GM21619 (cell line): ENCODE data around the gene FOXN1.
"Not testable (repeated sequence)": the region's sequence is repeated elsewhere in the genome, so short reads cannot be mapped to it uniquely, and the experiment has no call there.

Experiments used
- ATAC-seq: cut with Tn5 transposase; IDR thresholded peaks from one replicate; pipeline ENCODE4 v1.9.1; 2021; ENCODE audit not compliant: unreplicated experiment

Gene FOXN1

DNA sequence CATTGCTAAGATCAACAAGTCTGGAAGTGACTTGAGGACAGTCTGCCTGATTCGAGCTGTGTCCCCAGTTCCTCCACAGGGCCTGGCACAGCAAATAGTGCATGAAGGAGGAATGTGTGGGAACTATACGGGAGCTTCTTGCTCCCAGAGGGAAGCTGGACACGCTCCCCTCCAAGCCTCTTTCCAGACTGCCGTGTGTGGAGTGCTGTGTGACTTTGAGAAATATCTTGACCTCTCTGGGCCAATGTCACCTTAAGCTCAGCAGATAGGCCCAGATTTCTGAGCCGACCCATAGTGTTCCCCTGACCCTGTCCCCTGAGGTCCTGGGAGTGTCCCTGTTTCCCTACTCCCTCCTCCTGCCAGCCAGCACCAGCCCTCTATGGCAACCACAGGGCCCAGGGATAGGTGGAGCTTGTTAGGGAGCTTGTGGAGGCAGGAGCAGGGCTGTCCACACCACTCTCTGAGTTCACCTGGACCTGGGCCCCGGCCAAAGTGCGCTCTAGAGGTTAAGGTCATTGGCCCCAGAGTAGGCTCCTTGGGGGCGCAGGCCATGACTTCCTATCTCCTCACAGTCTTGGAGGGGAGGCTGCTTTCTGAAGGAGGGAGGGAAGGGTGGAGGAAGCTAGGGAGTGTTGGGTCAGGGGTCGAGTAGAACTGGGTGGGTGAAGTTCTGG is 6.3 kb upstream of the FOXN1 start:
- ATAC-seq = no peak

DNA sequence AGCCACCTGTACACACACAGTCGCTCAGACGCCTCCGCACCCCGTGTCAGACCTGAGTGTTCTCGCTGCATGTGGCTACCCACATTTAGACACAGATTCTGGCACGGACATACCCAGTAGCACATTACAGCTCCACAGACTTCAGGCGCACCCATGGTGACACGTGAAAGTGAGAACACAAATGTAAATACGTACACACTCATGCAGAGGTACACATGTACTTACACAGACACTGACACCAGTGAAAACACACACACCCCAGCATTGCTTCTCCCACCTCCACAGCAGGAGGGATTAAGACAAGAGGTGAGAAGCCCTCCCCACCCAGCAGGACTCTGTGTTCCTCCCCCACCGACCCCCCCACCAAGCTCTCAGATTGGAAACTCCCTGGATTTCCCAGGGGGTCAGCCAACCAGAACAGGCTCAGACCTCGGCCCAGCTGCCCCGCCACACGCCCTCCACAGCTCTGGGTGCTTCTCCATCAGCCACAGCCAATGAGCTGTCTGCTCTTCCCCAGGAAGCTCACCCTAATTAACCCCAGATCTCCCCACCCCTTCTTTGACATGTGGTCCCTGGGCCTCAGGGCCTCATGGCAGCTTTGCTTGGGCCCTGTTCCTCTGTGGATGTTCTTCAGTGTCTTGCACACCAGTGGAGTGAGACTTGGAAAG is 5.3 kb upstream of the FOXN1 start:
- peak; percentile 47 for ATAC-seq

DNA sequence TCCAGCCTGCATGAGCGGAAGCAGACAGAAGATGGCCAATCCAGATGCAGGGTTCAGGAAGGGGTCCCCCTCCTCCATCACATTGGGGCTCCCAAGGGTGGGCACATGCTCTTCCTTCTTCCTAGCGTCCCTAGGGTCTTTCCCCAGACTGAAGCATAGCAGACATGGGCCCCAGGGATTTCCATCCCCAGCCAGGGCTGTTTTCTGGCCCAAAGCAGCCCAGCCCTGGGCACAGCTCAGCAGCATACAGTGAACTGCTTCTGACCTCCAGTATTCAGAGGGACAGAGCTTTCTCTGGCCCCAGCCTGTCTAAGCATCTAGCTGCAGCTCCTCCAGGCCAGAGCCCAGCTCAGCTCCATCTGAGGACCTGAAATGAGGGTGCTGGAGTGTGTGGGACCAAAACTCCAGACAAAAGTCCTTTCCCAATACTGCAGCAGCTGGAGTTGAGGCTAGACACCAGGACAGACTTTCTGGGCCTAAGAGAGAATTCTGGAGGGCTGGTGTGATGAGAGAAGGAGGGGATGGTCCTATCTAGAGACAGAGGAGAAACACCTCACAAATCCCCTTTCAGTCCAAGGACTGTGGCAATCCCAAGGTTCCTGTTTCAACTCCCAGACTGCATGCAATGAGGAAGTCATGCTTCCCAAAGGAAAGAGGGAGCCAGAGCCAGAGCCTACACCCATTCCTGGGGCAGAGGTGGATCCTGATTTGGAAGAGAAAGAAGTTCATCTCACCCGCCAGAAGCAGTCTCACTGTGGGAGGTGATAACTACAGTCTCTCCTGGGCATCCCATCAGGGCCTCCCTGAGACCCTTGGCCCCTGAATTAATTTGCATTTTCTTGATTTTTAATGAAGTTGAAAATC is 4.5 kb upstream of the FOXN1 start:
- no peak for ATAC-seq

DNA sequence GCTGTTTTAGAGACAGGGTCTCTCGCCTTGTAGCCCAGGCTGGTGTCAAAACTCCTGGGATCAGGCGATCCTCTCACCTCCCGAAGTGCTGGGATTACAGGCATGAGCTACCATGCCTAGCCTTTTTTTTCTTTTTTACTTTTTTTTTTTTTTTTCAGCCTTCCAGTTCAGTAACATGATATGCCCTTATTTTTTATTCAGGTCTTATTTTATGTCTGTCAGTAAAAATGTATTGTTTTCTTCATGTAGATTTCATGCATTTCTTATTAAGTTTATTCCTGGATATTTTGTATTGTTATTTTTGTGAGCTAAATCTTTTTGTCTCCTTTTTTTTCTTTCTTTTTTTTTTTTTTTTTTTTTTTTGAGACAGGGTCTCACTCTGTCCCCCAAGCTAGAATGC is 2.7 kb upstream of the FOXN1 start:
- ATAC-seq = no peak

DNA sequence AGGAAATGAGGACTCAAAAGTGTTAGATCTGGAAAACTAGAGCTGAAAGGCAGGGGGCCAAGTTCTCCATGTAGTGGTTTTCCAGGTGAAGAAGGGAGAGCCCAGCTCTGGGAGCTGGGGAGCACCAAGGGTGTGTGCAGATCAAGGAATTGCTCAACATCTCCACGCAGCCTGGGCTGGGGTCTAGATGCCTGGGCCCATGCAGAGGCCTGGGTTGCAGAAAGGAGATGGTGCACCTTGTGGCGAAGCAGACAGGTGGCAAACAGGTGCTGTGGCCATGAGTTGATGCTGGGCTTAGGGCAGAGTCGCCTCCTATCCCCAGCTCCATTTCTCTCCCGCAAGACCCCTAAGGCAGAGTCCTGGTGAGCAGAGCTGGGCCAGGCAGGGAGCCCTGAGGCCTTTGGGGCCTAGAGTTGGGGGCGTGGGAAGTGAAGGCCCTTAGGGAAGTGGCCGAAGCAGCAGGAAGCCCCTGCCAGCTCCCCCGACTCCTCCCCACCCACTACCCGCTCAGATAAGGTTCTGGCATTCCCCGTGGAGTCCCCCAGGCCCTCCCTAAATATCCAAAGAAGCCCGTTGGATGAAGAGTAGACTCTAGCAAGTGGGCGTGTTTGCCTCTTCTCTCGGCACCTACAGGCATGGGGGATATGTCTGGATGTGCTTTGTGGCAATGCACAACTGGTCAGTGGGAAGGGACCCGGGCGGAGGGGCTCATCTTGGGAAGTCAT is 777 bp downstream of the FOXN1 start:
- no peak for ATAC-seq

DNA sequence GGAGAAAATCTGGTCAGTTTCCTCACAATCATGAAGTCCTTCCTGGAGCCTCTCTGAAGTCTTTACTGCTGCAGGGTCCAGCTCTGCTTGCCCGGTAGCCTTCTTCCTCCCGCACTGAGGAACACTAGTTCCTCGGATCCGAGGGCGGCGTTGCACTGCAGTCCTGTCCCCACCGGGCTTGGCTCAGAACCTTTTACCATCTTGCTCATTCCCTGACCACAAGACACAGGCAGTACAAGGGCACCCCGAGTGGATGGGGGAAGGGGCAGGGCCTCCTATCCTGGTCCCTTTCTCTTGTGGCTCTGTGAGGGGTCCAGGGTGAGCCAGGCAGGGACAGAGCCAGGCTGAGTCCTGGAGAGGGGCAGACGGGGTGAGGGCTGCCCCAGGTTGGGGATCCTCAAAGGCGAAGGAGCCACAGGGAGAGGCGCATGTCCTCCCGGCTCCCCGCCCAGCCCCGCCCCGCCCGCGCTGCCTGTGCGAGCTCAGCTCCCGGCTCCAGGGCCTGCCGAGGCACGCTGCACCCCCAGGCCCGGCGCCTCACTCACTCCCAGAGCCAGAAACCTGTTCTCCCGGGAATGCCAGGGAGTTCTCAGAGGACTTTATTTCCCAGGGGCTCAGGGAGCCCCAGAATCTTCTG is 1.5 kb downstream of the FOXN1 start:
- no peak for ATAC-seq

DNA sequence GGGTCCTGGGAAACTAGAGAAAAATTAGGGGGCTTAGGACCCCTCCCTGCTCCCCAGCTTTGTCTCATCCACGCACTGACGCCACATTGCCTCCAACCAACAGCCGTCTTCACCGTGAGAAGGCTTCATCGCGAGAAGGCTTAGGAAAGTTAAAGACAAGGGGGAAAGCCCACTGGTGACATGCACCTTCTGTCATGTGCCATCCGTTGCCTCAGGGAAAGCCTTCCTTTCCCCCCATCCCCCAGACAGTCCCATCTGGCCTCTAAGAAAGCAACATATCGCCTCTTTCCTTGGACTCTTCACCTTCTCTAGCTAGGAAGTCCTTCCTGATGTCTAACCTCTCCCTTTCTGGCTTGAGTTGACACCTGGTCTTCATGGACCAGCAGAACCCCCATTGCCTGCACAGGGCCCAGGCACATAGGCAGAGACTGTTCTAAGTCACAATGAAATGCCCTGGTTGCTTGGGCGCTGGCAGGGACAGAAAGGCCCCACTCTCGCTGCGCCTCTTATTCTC is 2.1 kb downstream of the FOXN1 start:
- ATAC-seq = no peak

DNA sequence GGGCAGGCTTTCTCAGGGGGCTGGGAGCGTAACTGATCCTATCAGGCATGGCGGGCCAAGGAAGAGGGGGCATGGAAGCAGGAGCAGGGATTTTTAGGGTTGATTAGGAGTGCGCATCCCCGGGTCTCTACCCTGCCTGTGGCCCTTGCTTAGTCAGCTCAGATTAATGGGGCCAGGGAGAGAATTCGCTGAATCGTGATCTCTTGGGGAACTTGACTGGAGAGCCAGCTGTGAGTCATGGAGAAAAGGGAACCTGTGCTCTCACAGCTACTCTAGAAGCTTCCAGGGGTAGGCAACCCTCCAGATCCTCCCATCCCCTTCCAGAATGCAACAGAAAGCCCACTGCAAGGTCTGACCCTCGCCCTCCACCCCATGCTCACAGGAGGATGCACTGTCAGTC is 3.6 kb downstream of the FOXN1 start:
- ATAC-seq = no peak

DNA sequence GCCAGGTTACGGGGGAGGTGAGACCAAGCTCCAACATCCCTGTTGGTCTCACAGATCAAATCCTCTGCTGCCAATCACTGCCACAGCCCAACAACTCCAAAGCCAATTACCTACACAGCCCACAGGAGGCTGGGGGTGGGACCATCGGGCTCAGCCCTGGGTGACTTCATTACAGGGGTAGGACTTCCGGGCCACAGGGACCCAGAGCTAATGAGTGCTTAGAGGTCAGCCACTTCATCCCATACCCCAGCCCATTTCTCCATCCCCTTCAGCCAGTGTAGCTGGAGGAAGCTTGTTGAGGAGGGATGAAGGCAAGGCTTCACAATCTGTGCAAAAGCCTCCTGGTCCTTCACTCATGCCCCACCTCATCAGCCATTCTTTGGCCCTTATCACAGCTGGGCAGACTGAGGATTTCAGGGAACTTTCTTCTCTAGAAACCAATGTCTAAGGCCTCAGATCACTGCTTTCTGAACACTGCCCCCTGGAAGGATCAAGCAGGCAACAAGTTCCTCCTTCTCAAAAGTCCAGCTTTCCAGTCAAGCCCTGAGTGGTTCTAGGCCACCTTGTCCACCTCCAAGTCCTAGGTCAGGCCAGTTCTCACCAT is 5.8 kb downstream of the FOXN1 start:
- ATAC-seq = no peak

DNA sequence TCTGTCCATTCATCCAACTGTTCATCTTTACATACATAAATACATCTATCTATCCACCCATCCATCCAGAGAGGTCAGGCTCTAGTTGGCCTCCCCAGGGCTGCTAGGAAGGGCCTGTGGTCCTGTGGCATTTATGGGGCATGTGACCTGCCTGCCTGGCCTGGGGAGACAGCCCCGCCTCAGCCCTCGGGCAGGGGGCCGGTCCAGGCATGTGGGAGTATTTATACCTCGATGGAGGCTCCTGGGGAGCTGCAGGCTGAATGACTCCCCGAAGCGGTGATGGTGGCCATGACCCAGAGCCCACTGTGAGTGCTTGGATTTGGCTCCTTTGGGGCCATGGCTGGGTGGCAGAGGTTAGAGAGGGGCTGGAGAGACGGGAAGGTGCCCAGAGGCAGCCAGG is 7.3 kb downstream of the FOXN1 start:
- no peak for ATAC-seq

DNA sequence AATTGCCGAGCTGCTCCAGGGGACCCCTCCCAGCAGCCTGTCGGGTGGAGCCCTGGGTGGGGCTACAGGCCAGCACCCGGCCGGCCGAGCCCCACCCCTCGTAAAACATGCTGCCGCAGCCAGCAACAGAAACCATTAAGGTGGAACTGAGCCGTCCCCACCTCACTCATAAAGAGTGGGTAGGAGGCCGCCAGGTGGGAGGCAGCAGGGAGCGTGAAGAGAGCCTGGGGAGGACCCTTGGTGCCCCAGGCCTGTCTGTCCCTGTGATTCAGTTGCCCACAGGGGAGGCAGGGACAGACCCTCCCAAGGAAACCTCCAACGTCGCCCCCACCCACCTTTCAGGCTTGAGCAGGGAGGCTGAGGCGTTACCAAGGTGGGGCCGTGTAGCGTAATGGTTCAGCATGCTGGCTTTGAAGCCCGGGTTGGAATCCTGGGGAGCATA is 8.4 kb downstream of the FOXN1 start:
- ATAC-seq = no peak

DNA sequence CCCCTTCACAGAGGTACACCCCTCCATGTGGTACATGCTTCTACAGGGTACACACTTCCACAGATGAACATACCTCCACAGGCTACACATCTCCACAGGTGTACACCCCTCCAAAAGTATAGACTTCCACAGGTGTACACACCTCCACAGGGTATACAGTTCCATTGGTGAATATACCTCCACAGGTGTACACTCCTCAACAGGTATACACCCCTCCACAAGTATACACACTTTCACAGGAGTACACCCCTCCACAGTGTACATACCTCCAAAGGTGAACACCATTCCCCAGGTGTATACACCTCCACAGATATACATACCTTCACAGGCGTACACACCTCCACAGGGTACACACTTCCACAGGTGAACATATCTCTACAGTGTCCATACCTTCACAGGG is 9.4 kb downstream of the FOXN1 start:
- ATAC-seq = no peak

DNA sequence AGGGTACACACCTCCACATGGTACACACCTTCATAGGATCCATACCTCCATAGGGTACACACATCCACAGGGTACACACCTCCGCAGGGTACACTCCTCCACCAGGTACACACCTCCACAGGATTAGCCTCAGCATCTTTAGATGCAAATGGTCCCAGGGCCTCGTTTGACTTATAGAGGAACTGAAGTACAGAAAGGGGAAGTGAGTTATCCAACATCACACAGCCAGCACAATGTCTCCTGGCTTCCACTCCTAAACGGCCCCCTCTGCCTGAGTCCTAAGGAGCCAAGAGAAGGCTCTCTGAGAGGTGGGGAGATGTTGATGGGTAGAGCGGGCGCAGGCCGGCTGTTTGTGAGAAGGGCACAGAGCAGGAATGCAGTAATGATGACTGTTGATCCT is 12.0 kb downstream of the FOXN1 start:
- ATAC-seq = no peak

DNA sequence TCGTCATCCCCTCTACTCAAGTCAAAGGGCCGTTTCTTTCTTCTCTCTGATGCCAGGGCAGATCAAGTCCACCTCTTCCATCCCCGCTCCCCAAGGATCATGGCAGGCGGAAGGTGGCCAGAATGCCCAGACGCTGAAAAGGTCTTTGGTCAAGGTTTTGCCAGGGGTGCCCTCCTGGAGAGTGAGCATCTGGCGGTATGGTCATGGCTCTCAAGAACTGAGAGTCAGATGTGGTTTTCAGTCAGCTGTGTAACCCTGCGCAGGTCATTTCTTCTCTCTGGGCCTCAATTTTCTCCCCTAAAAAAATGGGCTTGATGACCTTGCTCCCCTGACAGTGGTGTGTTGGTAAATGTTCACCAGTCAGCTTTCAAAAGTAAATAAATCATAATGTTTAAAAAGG is 12.4 kb downstream of the FOXN1 start:
- ATAC-seq = no peak

DNA sequence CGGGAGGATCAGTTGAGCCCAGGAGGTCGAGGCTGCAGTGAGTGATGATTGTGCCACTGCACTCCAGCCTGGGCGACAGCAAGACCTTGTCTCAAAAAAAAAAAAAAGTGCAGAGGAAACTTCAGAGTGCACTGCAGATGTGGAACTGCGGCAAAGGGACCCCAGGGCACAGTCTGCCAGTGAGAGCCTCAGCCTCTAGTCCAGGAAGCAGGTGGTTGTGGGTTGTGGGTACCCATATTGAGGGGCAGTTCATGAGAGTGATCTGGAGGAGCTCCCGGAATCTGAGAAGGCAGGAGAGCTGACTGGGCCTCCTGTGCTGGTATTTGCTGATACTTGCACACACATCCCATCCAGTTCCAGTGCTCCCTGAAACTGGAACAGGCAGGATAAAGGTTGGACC is 13.1 kb downstream of the FOXN1 start:
- no peak for ATAC-seq

DNA sequence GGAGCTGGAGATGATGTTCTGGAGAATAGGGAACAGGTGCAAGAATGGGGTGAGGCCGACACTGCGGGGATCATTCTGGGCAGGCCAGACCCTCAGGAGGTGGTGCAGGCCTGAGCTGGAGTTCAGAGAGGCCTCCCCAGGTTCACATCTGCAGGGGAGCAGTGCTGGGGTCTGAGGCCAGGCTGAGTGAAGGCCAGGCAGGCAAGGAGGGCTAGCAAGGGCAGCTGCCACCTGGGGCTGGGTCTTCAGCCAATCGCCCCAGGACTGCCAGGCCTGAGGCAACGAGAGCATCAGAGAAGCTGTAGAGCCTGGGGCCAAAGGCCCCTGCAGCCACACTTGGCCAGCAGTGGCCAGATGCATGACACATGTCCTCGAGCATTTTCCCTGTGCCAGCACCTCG is 14.5 kb downstream of the FOXN1 start:
- no peak for ATAC-seq

DNA sequence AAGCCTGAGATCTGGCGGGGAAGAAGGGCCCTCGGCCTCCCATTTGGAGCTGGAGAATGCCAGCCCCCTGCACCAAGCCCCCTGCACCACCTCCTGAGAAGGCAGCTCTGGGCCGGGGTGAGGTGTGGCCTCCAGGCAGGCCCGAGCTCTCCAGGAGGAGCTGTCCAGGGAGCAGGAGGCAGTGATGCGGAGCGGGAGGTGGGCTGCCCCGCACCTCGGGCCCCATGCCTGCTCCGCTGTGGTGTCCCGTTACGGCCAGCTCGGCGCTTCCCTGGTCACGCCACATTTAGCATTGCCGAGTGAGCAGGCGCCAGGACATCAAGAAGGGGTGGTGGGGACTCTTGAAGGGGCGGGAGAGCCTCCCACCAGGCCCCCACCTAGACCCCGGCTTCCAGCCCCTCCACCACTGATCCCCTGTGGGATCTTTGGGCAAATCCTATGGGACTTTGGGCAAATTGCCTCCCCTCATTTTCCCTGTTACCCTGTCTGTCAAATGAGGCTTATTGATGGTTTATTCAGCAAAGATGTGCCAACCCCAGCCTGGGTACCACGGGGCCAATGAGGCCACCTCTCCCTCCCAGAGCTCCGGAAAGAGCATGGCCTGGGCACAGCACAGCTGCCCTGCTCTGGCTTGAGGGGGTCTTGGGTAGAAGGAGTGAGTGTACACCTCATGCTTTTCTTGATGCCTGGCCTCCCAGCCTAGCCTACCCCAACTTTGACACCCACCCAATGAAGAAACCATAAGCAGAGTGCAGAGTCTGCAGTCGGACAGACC is 15.3 kb downstream of the FOXN1 start:
- no peak for ATAC-seq

DNA sequence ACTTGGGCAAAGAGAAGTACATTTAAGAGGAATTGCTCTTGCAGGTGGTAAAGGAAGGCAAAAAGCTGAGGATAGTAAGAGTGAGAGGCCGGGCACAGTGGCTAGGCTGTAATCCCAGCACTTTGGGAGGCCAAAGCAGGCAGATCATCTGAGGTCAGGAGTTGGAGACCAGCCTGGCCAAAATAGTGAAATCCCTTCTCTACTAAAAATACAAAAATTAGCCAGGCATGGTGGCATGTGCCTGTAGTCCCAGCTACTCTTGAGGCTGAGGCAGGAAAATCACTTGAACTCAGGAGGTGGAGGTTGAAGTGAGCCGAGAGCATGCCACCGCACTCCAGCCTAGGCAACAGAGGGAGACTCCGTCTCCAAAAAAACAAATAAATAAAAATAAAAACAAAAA is 16.1 kb downstream of the FOXN1 start:
- not testable (repeated sequence) for ATAC-seq

DNA sequence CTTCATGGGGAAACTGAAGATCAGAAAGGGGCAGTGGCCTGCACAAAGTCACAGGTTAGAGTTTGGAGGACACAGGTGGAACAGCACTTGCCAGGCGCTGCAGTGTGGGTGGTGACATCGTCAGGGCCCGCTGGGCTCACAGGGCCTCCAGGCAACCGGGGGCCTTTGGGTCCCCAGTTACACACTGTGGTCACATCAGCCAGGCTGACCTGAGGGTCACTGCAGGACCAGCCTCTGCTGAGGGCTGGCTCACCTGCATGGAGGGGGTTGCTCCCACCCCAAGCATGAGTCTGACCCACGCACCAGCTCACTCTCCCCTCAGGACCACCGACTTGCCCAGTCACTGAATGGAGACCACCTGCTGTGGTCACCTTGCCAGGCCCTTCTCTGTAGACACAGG is 17.0 kb downstream of the FOXN1 start:
- no peak for ATAC-seq

DNA sequence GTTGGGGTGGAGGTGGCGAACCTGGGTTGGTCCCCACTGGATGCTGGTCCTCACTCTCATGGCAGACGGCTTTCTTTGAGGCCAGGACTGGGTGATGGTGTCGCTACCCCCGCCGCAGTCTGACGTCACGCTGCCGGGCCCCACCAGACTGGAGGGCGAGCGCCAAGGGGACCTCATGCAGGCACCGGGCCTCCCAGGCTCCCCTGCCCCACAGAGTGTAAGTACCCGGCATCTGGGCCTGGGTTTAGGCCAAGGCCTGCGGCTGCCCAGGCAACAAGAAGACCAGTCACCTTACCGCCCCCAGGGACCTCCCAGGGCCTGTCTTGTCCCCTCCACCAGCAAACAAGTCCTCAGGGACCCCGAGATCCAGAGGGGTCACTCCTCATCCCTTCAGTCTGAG is 17.7 kb downstream of the FOXN1 start:
- ATAC-seq = no peak
